Colonic mucosa (tissue), 4 donors: ENCODE results near the gene KLHDC10. TPM values are rescaled to one million over a fixed set of nuclear protein-coding genes. Genes with fewer than 3 reads are reported as not detected.
A peak's percentile ranks its signal among the peaks of the same experiment; 100 is the strongest.
"Not testable (repeated sequence)": the region's sequence is repeated elsewhere in the genome, so short reads cannot be mapped to it uniquely, and the experiment has no call there.

Source experiments
- DNase-seq: peaks from one replicate; pipeline ENCODE4 v3.0.0-alpha.2; 2020
- H3K27ac ChIP-seq: fragments of 200-600 bp; one replicate; pipeline ENCODE4 v1.8.0; 2021
- H3K27me3 ChIP-seq: fragments of 200-600 bp; one replicate; pipeline ENCODE4 v1.8.0; 2021
- H3K36me3 ChIP-seq: fragments of 200-600 bp; one replicate; pipeline ENCODE4 v1.8.0; 2021
- H3K4me1 ChIP-seq: fragments of 200-600 bp; one replicate; pipeline ENCODE4 v1.8.0; 2021; ENCODE audit warnings: mild to moderate bottlenecking
- H3K4me3 ChIP-seq: fragments of 200-600 bp; one replicate; pipeline ENCODE4 v1.8.0; 2021
- H3K9ac ChIP-seq, 2 donors: one replicate each; pipeline ENCODE4 v1.7.0; 2013; ENCODE audit warnings: control low read depth in 2 of 2, low read depth in 2 of 2, low read length in 2 of 2
- H3K9me3 ChIP-seq: fragments of 200-600 bp; one replicate; pipeline ENCODE4 v1.8.0; 2021
- intact Hi-C: fragments of 100-400 bp; cut with DNase I; formaldehyde crosslinking; loops from one replicate; pipeline ENCODE4 v1.14.1; 2022
- total RNA-seq, 2 donors: library from RNA; stranded (reverse); fragmentation: NEBNext Ultra II Directional in 1 of 2; extraction: Animal tissue kit (Norgen Biotek cat#: 25700) in 1 of 2; gene quantifications; one replicate each; pipeline ENCODE4 v1.2.1, GENCODE V29; 2021
- TF ChIP-seq, protein P1 (sequence below): fragments of 200-600 bp; IDR thresholded peaks from one replicate; pipeline ENCODE4 v1.8.0; 2022; ENCODE audit warnings: antibody characterized with exemption, mild to moderate bottlenecking
- donor health status: healthy.
- donor health status: DM: no; HTN: no; CAD: no.
- donor health status: DM: no; HTN: no; CAD: no.

Gene KLHDC10
- total RNA-seq, 2 donors from 2014 or later, result 29.1 to 36.3 TPM

DNA sequence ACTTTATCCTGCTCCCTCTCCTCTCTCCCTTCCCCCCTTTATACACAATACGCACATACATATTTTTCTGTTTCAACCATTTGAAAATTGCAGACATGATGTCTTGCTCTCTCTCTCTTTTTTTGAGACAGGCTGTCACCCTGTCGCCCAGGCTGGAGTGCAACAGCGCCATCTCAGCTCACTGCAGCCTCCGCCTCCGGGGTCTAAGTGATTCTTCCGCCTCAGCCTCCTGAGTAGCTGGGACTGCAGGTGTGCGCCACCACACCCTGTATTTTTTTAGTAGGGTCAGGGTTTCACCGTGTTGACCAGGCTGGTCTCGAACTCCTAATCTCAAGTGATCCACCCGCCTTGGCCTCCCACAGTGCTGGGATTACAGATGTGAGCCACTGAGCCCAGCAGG, 38.5 kb downstream of the KLHDC10 start:
- TF ChIP-seq, protein P1, sequence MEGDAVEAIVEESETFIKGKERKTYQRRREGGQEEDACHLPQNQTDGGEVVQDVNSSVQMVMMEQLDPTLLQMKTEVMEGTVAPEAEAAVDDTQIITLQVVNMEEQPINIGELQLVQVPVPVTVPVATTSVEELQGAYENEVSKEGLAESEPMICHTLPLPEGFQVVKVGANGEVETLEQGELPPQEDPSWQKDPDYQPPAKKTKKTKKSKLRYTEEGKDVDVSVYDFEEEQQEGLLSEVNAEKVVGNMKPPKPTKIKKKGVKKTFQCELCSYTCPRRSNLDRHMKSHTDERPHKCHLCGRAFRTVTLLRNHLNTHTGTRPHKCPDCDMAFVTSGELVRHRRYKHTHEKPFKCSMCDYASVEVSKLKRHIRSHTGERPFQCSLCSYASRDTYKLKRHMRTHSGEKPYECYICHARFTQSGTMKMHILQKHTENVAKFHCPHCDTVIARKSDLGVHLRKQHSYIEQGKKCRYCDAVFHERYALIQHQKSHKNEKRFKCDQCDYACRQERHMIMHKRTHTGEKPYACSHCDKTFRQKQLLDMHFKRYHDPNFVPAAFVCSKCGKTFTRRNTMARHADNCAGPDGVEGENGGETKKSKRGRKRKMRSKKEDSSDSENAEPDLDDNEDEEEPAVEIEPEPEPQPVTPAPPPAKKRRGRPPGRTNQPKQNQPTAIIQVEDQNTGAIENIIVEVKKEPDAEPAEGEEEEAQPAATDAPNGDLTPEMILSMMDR, result no peak
- no peak for DNase-seq

GRCh38 chr7:130112093-130112492, 41.8 kb downstream of the KLHDC10 start:
- Histone ChIP-seq H3K36me3 (no peaks in the 10 kb centered on the region), H3K9ac (no peak overlapping the region), H3K4me1 (peaks cover 6% of the 10 kb centered on the region), H3K9me3 (no peaks in the 10 kb centered on the region), H3K27ac (no peak overlapping the region), H3K4me3 (no peak overlapping the region), H3K27me3 (no peaks in the 10 kb centered on the region)
- DNase-seq, result no peak
- intact Hi-C loops, result no loop called here
- TF ChIP-seq, protein P1, result no peak

More for the DNA sequence above, 38.5 kb downstream of the KLHDC10 start:
- Histone ChIP-seq H3K9ac (no peak overlapping the region), H3K9me3 (no peaks in the 10 kb centered on the region), H3K36me3 (no peaks in the 10 kb centered on the region), H3K27me3 (no peaks in the 10 kb centered on the region), H3K4me1 (peaks cover 6% of the 10 kb centered on the region), H3K27ac (no peak overlapping the region), H3K4me3 (no peak overlapping the region)
- intact Hi-C loops, result no loop called here

DNA sequence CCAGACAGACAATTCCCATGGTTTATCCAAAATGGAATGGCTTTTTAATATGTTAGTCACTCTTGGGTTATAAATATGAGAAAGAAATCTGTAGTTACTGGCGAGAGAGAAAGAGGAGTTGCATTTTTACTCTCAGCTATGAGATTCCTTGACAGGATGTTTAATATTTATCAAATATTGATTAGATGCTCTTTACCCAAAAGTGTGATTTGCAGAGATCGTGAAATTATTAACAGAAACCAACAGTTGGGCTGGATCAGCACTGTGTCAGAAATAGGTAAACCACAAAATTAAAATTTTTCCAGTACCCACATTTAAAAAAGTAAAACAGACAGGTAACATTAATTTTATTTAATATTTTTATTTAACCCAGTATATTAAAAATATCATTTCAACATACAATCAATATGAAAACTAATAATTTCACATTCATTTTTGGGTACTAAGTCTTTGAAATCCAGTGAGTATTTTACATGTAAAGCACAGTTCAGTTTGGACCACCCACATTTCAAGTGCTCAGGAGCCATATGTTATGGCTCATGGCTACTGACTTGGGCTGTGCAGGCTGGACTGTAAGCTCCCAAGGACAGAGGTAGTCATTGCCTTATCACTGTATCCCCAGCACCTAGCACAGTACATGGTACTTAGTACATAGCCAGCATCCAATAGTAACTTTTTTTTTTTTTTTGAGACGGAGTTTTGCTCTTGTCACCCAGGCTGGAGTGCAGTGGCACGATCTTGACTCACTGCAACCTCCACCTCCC, 42.5 kb downstream of the KLHDC10 start:
- no peak for DNase-seq
- Histone ChIP-seq H3K9ac (no peak overlapping the region), H3K36me3 (no peaks in the 10 kb centered on the region), H3K27ac (peak overlapping the region; percentile 43), H3K4me1 (peaks cover 6% of the 10 kb centered on the region), H3K9me3 (no peaks in the 10 kb centered on the region), H3K4me3 (no peak overlapping the region), H3K27me3 (no peaks in the 10 kb centered on the region)
- TF ChIP-seq, protein P1, result no peak
- intact Hi-C loops, result no loop called here

GRCh38 chr7:130113426-130113805, 43.1 kb downstream of the KLHDC10 start:
- H3K9ac ChIP-seq, H3K4me1 ChIP-seq, intact Hi-C loops, H3K9me3 ChIP-seq, H3K27me3 ChIP-seq, DNase-seq, H3K4me3 ChIP-seq, H3K36me3 ChIP-seq: not testable (repeated sequence)
- H3K27ac ChIP-seq, result peak overlapping the region; percentile 43

DNA sequence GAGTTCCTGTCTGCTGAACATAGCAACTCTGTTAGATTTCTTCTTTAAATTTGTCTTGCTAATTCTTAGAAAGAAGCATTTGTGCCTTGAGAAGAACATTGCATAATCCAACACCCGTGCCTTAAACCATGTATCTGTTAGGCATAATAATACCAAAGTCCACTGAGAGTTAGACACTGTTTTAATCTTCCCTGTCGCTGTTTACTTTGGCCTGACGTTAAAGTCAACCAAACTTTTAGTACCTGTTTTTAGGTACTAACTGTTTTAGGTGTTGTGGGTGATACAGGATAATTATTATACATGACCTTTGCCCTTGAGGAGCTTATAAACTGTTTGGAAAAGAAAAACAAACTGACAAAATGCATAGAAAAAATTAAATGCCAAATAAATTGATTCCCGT, 43.6 kb downstream of the KLHDC10 start:
- H3K4me1 ChIP-seq, result peaks cover 6% of the 10 kb centered on the region
- intact Hi-C loops, result no loop called here
- H3K4me3 ChIP-seq, result no peak overlapping the region
- no peak for DNase-seq
- H3K36me3 ChIP-seq, result no peaks in the 10 kb centered on the region
- no peaks in the 10 kb centered on the region for H3K27me3 ChIP-seq
- H3K27ac ChIP-seq, result peak overlapping the region; percentile 43
- no peaks in the 10 kb centered on the region for H3K9me3 ChIP-seq
- TF ChIP-seq, protein P1, result no peak
- no peak overlapping the region for H3K9ac ChIP-seq

DNA sequence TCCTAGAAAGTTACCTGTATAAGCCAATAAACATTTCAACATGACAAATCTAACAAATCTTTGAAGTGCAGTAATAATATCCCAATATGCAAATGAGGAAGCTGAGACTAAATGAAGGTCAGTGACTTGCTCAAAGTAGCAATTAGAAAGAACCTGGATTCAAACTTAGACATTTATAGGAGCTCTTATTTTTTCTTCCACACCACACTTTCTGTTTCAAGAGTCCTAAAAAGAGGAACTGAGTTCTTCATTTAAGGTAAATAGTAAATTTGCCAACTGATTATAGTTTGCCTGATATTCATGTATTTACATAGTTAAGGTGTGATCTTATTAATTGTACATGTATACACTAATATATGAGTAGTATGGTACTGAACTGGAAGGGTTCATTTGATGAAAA, 44.0 kb downstream of the KLHDC10 start:
- no peak overlapping the region for H3K9ac ChIP-seq
- no peak for DNase-seq
- H3K4me1 ChIP-seq, result peaks cover 6% of the 10 kb centered on the region
- H3K27ac ChIP-seq, result peak overlapping the region; percentile 43
- TF ChIP-seq, protein P1, result no peak
- intact Hi-C loops, result no loop called here
- H3K27me3 ChIP-seq, result no peaks in the 10 kb centered on the region
- H3K9me3 ChIP-seq, result no peaks in the 10 kb centered on the region
- H3K36me3 ChIP-seq, result no peaks in the 10 kb centered on the region
- H3K4me3 ChIP-seq, result no peak overlapping the region
